ENCODE measurements around the gene CSTB.

Gene CSTB

GRCh38 chr21:43767984-43768867 is 7.9 kb downstream of the CSTB start:
- DNase-seq (ENCODE audit: low read depth in 2 of 2): no peak

GRCh38 chr21:43767498-43767983 is 8.6 kb downstream of the CSTB start:
- DNase-seq (ENCODE audit: low read depth in 2 of 2): no peak

GRCh38 chr21:43766734-43767497 is 9.2 kb downstream of the CSTB start:
- DNase-seq (ENCODE audit: low read depth in 2 of 2): no peak

- no peak for DNase-seq (ENCODE audit: low read depth in 2 of 2)
Observed at GRCh38 chr21:43764576-43765495, 11.3 kb downstream of the CSTB start.

GRCh38 chr21:43763901-43764523 is 12.1 kb downstream of the CSTB start:
- DNase-seq (ENCODE audit: low read depth in 2 of 2): no peak

GRCh38 chr21:43762303-43763128 is 13.6 kb downstream of the CSTB start:
- no peak for DNase-seq (ENCODE audit: low read depth in 2 of 2)

- no peak for DNase-seq (ENCODE audit: low read depth in 2 of 2)
Observed at GRCh38 chr21:43761886-43762285, 14.2 kb downstream of the CSTB start.

GRCh38 chr21:43760391-43760958 is 15.6 kb downstream of the CSTB start:
- no peak for DNase-seq (ENCODE audit: low read depth in 2 of 2)

GRCh38 chr21:43759651-43760050 is 16.5 kb downstream of the CSTB start:
- DNase-seq (ENCODE audit: low read depth in 2 of 2): no peak

GRCh38 chr21:43758811-43759210 is 17.3 kb downstream of the CSTB start:
- DNase-seq (ENCODE audit: low read depth in 2 of 2): no peak

GRCh38 chr21:43758111-43758641 is 17.9 kb downstream of the CSTB start:
- no peak for DNase-seq (ENCODE audit: low read depth in 2 of 2)

- DNase-seq (ENCODE audit: low read depth in 2 of 2): no peak
Observed at GRCh38 chr21:43757601-43758000, 18.5 kb downstream of the CSTB start.

GRCh38 chr21:43755820-43756594 is 20.1 kb downstream of the CSTB start:
- DNase-seq (ENCODE audit: low read depth in 2 of 2): no peak

GRCh38 chr21:43754948-43755781 is 20.9 kb downstream of the CSTB start:
- DNase-seq (ENCODE audit: low read depth in 2 of 2): no peak

- no peak for DNase-seq (ENCODE audit: low read depth in 2 of 2)
Observed at GRCh38 chr21:43753439-43753799, 22.7 kb downstream of the CSTB start.

GRCh38 chr21:43752758-43753438 is 23.2 kb downstream of the CSTB start:
- DNase-seq (ENCODE audit: low read depth in 2 of 2): no peak

GRCh38 chr21:43751955-43752591 is 24.0 kb downstream of the CSTB start:
- DNase-seq (ENCODE audit: low read depth in 2 of 2): no peak

Data from stimulated activated CD8-positive, alpha-beta memory T cell treated with anti-CD3 and anti-CD28 coated beads, Interleukin-7, amount 100 ng/mL, for 1 hour (primary cell).